Central memory CD8-positive, alpha-beta T cell (primary cell): ENCODE results near the gene TET2.

Experiments used
- ATAC-seq: fragments of 150-1000 bp; cut with Tn5 transposase; replicated peaks from 2 replicates; pipeline ENCODE4 v1.10.0; 2022; ENCODE audit warnings: mild to moderate bottlenecking, moderate FRiP score, moderate number of reproducible peaks; ENCODE audit not compliant: poor library complexity, severe bottlenecking; ENCODE audit errors: extremely low read depth
- DNase-seq, 2 donors: peaks; one replicate each; pipeline ENCODE4 v3.0.0; 2021; ENCODE audit warnings: low spot score in 2 of 2
- H3K27ac Mint-ChIP-seq: one replicate; pipeline ENCODE4 v1.8.0; 2022; ENCODE audit warnings: low read depth, mild to moderate bottlenecking, moderate library complexity, mixed read lengths
- H3K27me3 Mint-ChIP-seq: one replicate; pipeline ENCODE4 v1.8.0; 2022; ENCODE audit warnings: mixed read lengths
- H3K36me3 Mint-ChIP-seq: one replicate; pipeline ENCODE4 v1.8.0; 2022; ENCODE audit warnings: mild to moderate bottlenecking, moderate library complexity, mixed read lengths; ENCODE audit not compliant: insufficient read depth
- H3K4me1 Mint-ChIP-seq: one replicate; pipeline ENCODE4 v1.8.0; 2022; ENCODE audit warnings: mixed read lengths
- H3K4me3 Mint-ChIP-seq: one replicate; pipeline ENCODE4 v1.8.0; 2022; ENCODE audit warnings: mild to moderate bottlenecking, moderate library complexity, mixed read lengths
- H3K9me3 Mint-ChIP-seq: one replicate; pipeline ENCODE4 v1.8.0; 2022; ENCODE audit warnings: mixed read lengths

Gene TET2

DNA sequence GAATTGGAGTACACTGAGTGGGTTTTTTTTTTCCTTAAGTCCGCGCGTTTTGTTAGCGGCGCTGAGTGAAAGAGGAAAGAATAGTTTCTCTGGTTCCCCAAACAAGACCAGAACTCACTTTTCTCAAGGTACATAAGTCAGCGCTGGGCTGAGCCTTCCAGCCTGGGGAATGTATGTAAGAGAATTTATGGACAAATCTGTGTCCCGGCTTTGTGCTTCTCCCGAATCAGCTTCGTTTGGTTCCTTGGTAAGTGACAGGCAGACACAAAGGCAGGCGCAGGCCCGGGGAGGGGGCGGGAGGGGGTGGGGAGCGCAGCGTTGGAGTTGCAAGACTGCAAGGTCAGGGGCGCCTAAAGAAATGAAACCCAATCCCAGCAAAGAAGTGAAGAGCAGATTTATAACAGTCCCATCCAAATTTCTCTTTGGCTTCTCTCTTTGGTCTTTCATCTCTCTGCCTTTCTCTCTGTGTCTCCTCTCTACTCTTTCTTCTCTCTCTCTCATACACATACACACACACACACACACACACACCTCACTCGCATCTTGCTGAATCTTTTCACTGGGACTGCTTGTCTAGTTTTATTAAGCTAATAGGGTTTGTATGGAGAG, 981 bp downstream of the TET2 start:
- DNase-seq = no peak
- Mint-ChIP-seq H3K36me3 (peaks cover 12% of the 10 kb centered on the region), H3K4me1 (peaks cover 37% of the 10 kb centered on the region), H3K27ac (peak overlapping the region; percentile 99), H3K27me3 (no peaks in the 10 kb centered on the region), H3K9me3 (no peaks in the 10 kb centered on the region), H3K4me3 (peak overlapping the region; percentile 98)
- no peak for ATAC-seq

DNA sequence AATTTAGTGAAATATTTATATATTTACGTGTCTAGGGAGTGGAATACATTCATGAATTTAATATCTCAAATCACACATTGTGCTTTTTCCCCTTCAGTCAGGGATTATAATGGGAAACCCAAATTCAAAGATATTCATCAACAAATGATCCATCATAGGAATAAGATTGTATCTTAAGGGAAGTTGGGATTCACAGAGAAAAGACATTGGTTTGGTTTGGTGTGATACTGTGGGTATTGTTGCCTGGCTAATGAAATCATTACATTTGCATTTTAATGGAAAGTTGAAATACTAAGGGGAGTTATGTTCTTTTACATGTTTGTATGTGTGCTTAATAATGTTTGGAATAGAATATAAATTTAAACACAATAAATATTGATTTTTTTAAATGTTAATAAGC, 1.7 kb downstream of the TET2 start:
- Mint-ChIP-seq H3K4me3 (peak overlapping the region; percentile 98), H3K4me1 (peaks cover 42% of the 10 kb centered on the region), H3K36me3 (peaks cover 12% of the 10 kb centered on the region), H3K9me3 (no peaks in the 10 kb centered on the region), H3K27me3 (no peaks in the 10 kb centered on the region), H3K27ac (peak overlapping the region; percentile 99)
- ATAC-seq (no peak), DNase-seq (no peak)

DNA sequence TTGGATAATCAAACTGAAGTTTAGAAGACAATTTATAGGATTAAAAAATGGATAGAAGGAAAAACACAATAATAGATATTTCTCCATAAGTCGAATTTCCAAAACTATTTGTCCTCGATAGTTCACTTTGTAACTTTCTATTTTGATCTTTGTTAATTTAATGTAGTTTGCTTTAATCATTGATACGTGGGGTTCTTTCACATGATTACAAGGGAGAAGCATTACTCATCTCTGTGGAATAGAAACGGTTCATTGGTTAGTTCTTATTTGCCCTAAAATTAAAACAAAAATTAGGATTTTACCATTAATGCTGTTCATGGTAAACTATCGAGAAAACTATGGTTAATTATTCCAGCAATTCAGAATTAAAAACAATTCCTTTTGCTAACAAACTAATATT, 2.1 kb downstream of the TET2 start:
- Mint-ChIP-seq H3K36me3 (peaks cover 12% of the 10 kb centered on the region), H3K27ac (no peak overlapping the region), H3K9me3 (no peaks in the 10 kb centered on the region), H3K27me3 (no peaks in the 10 kb centered on the region), H3K4me1 (peaks cover 44% of the 10 kb centered on the region), H3K4me3 (peak overlapping the region; percentile 13)
- ATAC-seq (no peak), DNase-seq (no peak)

DNA sequence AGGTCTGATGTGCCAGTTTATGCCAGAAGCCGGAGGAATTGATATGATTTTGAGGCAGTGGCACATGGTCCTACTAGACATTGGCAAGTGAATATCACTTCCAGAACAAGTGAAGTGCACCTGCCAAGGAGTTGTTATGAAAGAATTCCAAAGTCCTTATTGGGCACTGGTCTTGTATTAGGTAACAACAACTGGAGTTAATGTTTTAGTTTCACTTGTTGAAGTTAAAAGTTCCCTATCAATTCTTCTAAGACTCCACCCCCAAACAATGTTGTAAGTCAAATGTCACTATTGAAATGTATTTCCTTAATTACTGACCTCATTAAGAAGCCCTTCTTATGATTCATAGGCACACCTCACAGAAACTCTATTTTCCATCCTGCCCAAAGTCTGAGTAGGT, 3.1 kb downstream of the TET2 start:
- Mint-ChIP-seq H3K4me3 (no peak overlapping the region), H3K36me3 (peaks cover 12% of the 10 kb centered on the region), H3K4me1 (peaks cover 53% of the 10 kb centered on the region), H3K9me3 (no peaks in the 10 kb centered on the region), H3K27ac (no peak overlapping the region), H3K27me3 (no peaks in the 10 kb centered on the region)
- no peak for ATAC-seq
- no peak for DNase-seq

DNA sequence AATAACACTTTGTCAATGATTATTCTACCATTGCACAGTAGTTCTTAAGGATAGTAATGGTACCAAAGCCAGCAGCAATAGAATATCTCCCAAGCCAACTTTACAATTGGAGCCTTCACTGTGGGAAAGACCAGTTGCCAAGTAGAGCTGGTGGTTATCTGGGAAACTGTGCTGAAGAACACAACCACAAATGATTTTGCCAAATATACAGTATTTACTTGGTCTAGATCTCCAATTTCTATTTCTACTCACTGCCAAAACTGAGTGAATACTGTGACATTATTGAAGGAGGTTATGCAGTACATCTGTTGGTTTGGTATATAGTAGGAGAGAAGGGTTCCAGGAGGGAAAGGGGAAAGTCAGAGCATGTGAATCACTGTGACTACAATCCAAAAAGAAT, 3.8 kb downstream of the TET2 start:
- no peak overlapping the region for H3K4me3 Mint-ChIP-seq

DNA sequence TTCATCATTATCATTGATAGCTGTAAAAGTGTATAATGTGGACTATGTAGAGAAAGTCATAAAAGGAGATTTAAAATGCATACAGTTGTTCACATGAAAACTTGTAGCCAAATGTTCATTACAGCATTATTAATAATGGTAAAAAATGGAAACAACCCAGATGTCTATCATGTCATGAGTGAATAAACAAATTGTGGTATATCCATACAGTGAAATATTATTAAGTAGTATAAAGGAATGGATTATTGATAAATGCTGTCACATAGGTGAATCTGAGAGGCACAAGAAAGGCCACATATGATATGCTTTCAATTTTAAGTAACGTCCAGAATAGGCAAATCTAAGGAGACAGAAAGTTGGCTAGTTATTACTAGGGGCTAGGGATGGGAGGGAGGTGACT, 7.1 kb downstream of the TET2 start:
- DNase-seq = no peak
- Mint-ChIP-seq H3K9me3 (no peaks in the 10 kb centered on the region), H3K27ac (no peak overlapping the region), H3K4me1 (peaks cover 41% of the 10 kb centered on the region), H3K36me3 (peaks cover 3% of the 10 kb centered on the region), H3K4me3 (no peak overlapping the region), H3K27me3 (no peaks in the 10 kb centered on the region)
- ATAC-seq = no peak

More for the DNA sequence above, 3.8 kb downstream of the TET2 start:
- no peak for DNase-seq
- ATAC-seq = no peak
- H3K4me1 Mint-ChIP-seq = peaks cover 55% of the 10 kb centered on the region
- H3K27me3 Mint-ChIP-seq = no peaks in the 10 kb centered on the region
- H3K27ac Mint-ChIP-seq = no peak overlapping the region
- H3K9me3 Mint-ChIP-seq = no peaks in the 10 kb centered on the region
- peaks cover 12% of the 10 kb centered on the region for H3K36me3 Mint-ChIP-seq

DNA sequence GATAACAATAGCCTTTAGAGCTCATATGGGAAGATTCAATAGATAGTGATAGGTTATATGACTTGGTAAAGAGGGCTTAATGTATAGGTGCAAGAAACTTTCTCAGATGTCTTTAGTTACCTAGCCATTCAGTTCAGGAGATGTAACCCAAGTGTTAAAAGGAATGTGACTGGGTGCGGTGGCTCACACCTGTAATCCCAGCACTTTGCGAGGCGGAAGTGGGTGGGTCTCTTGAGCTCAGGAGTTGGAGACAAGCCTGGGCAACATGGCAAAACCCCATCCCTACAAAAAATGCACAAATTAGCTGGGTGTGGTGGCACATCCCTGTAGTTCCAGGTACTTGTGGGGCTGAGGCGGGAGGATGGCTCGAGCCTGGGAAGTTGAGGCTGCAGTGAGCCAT, 7.9 kb downstream of the TET2 start:
- Mint-ChIP-seq H3K27ac (no peak overlapping the region), H3K27me3 (no peaks in the 10 kb centered on the region), H3K9me3 (no peaks in the 10 kb centered on the region), H3K4me3 (no peak overlapping the region), H3K36me3 (peaks cover 5% of the 10 kb centered on the region), H3K4me1 (peaks cover 35% of the 10 kb centered on the region)
- ATAC-seq = no peak
- no peak for DNase-seq

DNA sequence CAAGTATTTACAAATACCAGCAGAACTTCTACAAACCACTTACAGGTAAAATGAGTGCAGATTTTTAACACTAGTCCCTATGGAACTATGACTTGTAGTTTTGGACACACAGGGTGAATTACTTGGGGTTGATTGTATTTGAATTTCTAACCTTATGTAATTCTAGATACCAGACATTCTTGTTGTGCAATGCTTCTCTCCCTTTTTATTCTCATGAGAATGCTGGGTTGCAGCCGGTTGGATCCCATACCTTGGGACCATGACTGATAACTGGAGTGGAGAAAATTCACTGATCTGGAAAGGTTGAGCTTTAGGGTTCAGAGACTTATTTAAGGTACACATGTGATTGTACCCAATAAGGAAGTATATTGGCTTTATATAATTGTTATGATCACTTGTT, 8.8 kb downstream of the TET2 start:
- no peaks in the 10 kb centered on the region for H3K9me3 Mint-ChIP-seq
- H3K36me3 Mint-ChIP-seq = peaks cover 5% of the 10 kb centered on the region
- H3K4me3 Mint-ChIP-seq = no peak overlapping the region
- H3K4me1 Mint-ChIP-seq = peaks cover 37% of the 10 kb centered on the region
- no peak for ATAC-seq
- H3K27me3 Mint-ChIP-seq = no peaks in the 10 kb centered on the region
- DNase-seq = no peak
- H3K27ac Mint-ChIP-seq = no peak overlapping the region

DNA sequence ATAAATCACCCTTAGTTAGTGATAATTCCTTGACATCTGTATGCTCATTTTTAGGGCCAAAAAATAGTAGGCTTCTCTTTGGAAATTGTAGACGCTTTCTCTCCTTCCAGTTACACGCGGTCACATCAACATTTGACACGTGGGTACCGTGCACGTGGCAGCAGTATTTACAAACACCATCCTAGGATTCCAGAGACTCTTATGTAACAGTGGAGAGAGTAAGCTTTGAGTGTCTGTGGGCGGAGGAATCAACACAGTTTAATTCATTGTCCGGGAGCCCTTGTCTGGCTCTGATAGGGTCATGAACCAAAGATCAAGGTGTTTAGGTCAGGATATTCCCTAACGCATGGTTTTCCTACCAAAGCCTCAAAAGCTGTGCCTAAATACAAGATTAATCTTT, 12.2 kb downstream of the TET2 start:
- DNase-seq (no peak), ATAC-seq (no peak)
- Mint-ChIP-seq H3K36me3 (peaks cover 5% of the 10 kb centered on the region), H3K27ac (peak overlapping the region; percentile 29), H3K4me3 (no peak overlapping the region), H3K9me3 (no peaks in the 10 kb centered on the region), H3K4me1 (peaks cover 36% of the 10 kb centered on the region), H3K27me3 (no peaks in the 10 kb centered on the region)

DNA sequence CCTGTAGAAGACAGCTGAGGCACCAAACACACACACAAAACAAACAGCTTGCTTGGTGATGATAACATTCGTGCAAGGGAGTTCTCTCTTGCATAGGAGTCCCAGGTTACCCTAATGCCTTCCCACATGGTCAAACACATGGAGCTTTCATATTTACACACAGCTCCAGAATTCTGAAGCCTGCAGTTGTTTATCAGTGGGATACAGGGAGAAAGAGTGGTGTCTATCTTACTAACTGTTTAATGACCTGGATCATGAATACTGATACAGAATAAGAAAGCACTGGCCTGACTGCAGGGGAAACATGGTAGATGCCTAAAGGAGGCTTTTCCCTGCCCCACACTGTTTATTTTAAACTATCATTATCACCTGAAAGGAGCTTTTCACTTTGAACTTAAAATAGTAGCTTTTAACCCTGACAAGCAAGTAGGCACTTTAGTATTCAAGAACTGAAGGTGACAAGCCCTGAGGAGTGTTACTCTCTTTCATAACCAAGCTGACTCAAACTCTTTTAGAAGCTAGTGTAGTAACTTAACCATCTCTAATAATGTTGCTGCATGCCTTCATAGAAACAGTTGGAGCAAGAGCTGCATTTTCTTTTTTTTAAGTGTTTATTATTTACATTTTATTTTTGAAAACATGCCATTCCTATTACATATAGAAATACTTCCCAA, 15.6 kb downstream of the TET2 start:
- no peak for DNase-seq
- no peak overlapping the region for H3K27ac Mint-ChIP-seq
- no peaks in the 10 kb centered on the region for H3K9me3 Mint-ChIP-seq
- no peak overlapping the region for H3K4me3 Mint-ChIP-seq
- peaks cover 2% of the 10 kb centered on the region for H3K36me3 Mint-ChIP-seq
- ATAC-seq = no peak
- H3K4me1 Mint-ChIP-seq = peaks cover 23% of the 10 kb centered on the region
- no peaks in the 10 kb centered on the region for H3K27me3 Mint-ChIP-seq

DNA sequence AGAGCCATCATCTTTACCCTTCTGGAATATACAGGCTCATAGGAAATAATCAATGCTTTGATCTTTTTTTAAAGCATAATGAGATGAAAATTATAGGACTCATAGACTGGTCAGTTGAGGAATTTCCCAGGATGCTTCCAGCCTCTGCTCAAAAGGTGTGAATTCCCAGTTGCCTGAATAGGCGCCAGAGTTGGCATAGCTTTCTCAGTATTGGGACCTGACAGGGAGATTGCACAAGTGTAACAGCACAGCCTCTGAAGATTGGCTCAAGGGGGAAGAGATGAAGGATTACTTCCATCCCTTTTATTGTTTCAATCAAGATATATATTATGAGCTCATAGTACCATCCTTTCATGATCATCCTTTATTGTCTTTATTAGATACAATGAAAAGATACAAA, 17.9 kb downstream of the TET2 start:
- Mint-ChIP-seq H3K9me3 (no peaks in the 10 kb centered on the region), H3K4me3 (no peak overlapping the region), H3K27ac (no peak overlapping the region), H3K27me3 (no peaks in the 10 kb centered on the region), H3K36me3 (no peaks in the 10 kb centered on the region), H3K4me1 (peaks cover 29% of the 10 kb centered on the region)
- DNase-seq = no peak
- ATAC-seq = no peak

DNA sequence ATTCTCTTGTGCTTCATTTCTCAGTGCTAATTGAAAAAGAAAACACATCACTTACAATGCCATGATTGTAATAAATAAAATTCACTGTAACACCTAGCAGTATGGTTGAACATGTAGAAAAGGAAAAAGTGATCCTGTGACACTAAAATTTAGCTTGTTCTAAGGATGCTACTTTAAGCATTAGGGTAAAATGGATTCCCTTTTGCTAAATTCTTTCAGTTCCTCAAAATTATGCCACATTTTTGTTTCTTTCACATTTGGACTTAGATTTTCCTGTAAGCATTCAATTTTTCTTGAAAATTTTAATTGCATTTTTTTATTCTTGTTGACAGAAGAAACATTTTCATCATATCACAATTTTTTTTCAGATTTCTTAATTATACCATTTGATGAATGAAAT, 19.4 kb downstream of the TET2 start:
- Mint-ChIP-seq H3K27ac (no peak overlapping the region), H3K27me3 (no peaks in the 10 kb centered on the region), H3K9me3 (no peaks in the 10 kb centered on the region), H3K4me1 (peaks cover 34% of the 10 kb centered on the region), H3K4me3 (no peak overlapping the region), H3K36me3 (no peaks in the 10 kb centered on the region)
- DNase-seq (no peak), ATAC-seq (no peak)

DNA sequence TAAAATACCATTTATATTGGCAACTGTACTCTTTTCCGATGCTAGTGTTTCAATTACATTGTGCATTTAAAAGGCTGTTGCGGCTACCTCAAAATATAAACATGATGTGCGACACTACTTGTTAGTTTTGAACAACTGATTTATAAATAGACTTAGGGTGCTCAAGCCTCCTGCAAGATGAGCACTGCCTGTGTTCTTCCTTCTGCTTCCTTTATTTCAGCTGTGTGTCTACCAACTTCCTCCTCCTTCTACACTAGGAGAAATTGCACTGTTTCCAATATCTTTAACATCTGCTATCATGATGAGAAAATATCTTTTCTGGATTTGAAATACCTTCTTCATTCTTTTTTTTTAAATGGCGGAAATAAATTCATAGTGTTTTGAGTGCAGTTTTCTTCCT, 24.0 kb downstream of the TET2 start:
- ATAC-seq = no peak
- Mint-ChIP-seq H3K27ac (no peak overlapping the region), H3K4me3 (no peak overlapping the region)

More for the DNA sequence above, 24.0 kb downstream of the TET2 start:
- peaks cover 32% of the 10 kb centered on the region for H3K4me1 Mint-ChIP-seq
- peaks cover 6% of the 10 kb centered on the region for H3K36me3 Mint-ChIP-seq
- no peaks in the 10 kb centered on the region for H3K9me3 Mint-ChIP-seq
- DNase-seq = no peak
- no peaks in the 10 kb centered on the region for H3K27me3 Mint-ChIP-seq
